GM23248 (cell line): ENCODE measurements around the gene DNASE2B.

ENCODE experiments used
- EZH2 ChIP-seq: fragments of 200-600 bp; sonication (generic); IDR thresholded peaks from 2 replicates; pipeline ENCODE4 v1.6.1; 2018; ENCODE audit warnings: antibody characterized with exemption, mild to moderate bottlenecking; ENCODE audit not compliant: insufficient read depth, poor library complexity, severe bottlenecking
- EZH2phosphoT487 ChIP-seq: fragments of 200-600 bp; sonication (generic); IDR thresholded peaks from 2 replicates; pipeline ENCODE4 v1.6.1; 2018; ENCODE audit warnings: antibody characterized with exemption, moderate library complexity, mild to moderate bottlenecking, low read depth; ENCODE audit not compliant: insufficient read depth

- TF ChIP-seq EZH2 (no peak), EZH2phosphoT487 (no peak)
These were observed 18.4 kb upstream of the DNASE2B start for GRCh38 chr1:84379917-84380180.
